Cardiac fibroblast (primary cell): ENCODE data around the gene KMT2E.

Experiments used
- DNase-seq, 2 donors: peaks; one replicate each; pipeline versions ENCODE4 v3.0.0 to v3.0.0-alpha.2; 2010; ENCODE audit warnings: low read depth in 2 of 2
- H3K4me3 ChIP-seq, 2 donors: replicated peaks in 1 of 2; 1 replicate in 1 of 2; 2 replicates in 1 of 2; pipeline ENCODE4 v1.5.1; 2011; ENCODE audit warnings: low read depth in 2 of 2, low read length in 2 of 2, mild to moderate bottlenecking in 2 of 2, moderate library complexity in 1 of 2
- CTCF ChIP-seq: IDR thresholded peaks from one replicate; pipeline ENCODE4 v1.5.1; 2011; ENCODE audit warnings: low read depth, mild to moderate bottlenecking, low read length, inconsistent platforms

KMT2E gene

GRCh38 chr7:105084581-105084980 is 70.6 kb downstream of the KMT2E start:
- TF ChIP-seq CTCF = no peak
- no peak for DNase-seq

GRCh38 chr7:105086850-105087249 is 72.8 kb downstream of the KMT2E start:
- TF ChIP-seq CTCF = no peak

More at GRCh38 chr7:105084581-105084980, 70.6 kb downstream of the KMT2E start:
- H3K4me3 ChIP-seq = no peak overlapping the region

DNA sequence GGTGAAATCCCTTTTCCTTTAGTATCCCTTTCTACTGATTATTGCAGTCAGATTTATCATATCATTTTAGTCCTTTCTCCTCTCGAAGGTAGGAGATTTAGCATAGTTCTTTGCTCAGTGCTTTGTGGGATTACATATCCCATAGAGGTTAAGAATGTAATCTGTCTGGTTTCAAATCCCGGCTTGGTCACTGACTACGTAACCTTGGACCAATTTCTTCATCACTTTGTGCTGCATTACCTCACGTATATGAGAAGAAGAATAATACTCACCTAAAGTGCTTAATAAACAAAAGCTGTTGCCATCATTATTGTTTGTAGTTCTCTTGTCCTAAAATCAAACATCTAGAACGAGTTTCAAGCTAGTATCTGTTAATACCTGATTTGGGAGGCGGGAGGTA is 74.0 kb downstream of the KMT2E start:
- H3K4me3 ChIP-seq = no peak overlapping the region
- TF ChIP-seq CTCF = no peak
- DNase-seq = no peak

More at GRCh38 chr7:105086850-105087249, 72.8 kb downstream of the KMT2E start:
- no peak for DNase-seq
- no peak overlapping the region for H3K4me3 ChIP-seq

- TF ChIP-seq CTCF = no peak
- DNase-seq = no peak
- H3K4me3 ChIP-seq = no peak overlapping the region
Measured at GRCh38 chr7:105088456-105088855, 74.5 kb downstream of the KMT2E start.

GRCh38 chr7:105094966-105095365 is 81.0 kb downstream of the KMT2E start:
- no peak overlapping the region for H3K4me3 ChIP-seq
- no peak for DNase-seq
- no peak for TF ChIP-seq CTCF

DNA sequence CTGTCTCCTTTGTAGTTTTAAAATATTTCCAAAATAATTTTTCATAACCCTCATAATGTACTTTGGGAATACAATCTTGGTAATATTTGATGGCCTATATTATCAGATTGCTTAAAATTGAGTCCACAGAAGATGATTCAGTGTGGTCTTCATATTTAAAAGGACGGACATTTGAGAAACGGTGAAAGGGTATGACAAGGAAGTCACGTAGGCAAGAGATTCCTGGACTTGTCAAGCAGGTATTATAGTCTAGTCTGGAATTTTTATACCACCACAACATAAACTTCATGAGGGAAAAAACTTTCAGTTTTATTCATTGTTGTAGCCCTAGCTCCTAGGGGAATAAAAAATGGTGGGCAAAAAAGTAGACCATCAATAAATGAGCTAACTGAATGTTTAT is 82.3 kb downstream of the KMT2E start:
- no peak overlapping the region for H3K4me3 ChIP-seq
- DNase-seq = no peak
- no peak for TF ChIP-seq CTCF

DNA sequence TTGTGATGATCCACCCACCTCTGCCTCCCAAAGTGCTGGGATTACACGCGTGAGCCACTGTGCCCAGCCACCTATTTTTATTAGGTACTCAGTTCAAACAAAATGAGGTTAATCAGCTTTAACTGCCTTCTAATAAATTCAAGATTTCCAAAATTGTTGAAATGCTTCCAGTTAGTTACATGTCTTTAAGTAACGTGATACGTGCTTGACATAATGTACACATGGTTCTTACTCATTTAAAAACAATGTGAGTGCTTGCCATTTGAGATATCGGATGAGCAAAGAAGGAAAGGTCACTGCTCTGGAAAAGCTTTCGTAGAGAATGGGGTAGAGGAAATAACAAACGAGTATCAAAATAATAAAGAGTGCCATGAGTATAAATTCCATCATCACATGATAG is 83.6 kb downstream of the KMT2E start:
- peak; percentile 90 to 91 for DNase-seq
- TF ChIP-seq CTCF = no peak
- H3K4me3 ChIP-seq = no peak overlapping the region
